ENCODE data around the gene RPEL1.
A peak's percentile ranks its signal among the peaks of the same experiment; 100 is the strongest.

RPEL1 gene

GRCh38 chr10:103281753-103282152, 36.1 kb downstream of the RPEL1 start:
- peak; percentile 17 for DNase-seq

GRCh38 chr10:103282961-103283360, 37.3 kb downstream of the RPEL1 start:
- no peak for DNase-seq

- DNase-seq: peak; percentile 47
Measured at GRCh38 chr10:103284170-103284569, 38.5 kb downstream of the RPEL1 start.

GRCh38 chr10:103287992-103288391, 42.3 kb downstream of the RPEL1 start:
- no peak for DNase-seq

GRCh38 chr10:103291588-103291987, 45.9 kb downstream of the RPEL1 start:
- no peak for DNase-seq

- DNase-seq: peak; percentile 82
Measured at GRCh38 chr10:103295374-103296015, 49.8 kb downstream of the RPEL1 start.

All from HCEC 1CT (cell line).